Stimulated activated CD4-positive, alpha-beta T cell treated with anti-CD3 and anti-CD28 coated beads, TNF-alpha, amount 100 ng/mL, for 4 hours (primary cell): ENCODE measurements around the gene CCDC32.
A peak's percentile ranks its signal among the peaks of the same experiment; 100 is the strongest.
"Not testable (repeated sequence)": the region's sequence is repeated elsewhere in the genome, so short reads cannot be mapped to it uniquely, and the experiment has no call there.

Experiments
- DNase-seq, 3 experiments: peaks; one replicate each; pipeline ENCODE4 v3.0.0-alpha.2; 2020; ENCODE audit warnings: low read depth in 3 of 3

The CCDC32 gene

DNA sequence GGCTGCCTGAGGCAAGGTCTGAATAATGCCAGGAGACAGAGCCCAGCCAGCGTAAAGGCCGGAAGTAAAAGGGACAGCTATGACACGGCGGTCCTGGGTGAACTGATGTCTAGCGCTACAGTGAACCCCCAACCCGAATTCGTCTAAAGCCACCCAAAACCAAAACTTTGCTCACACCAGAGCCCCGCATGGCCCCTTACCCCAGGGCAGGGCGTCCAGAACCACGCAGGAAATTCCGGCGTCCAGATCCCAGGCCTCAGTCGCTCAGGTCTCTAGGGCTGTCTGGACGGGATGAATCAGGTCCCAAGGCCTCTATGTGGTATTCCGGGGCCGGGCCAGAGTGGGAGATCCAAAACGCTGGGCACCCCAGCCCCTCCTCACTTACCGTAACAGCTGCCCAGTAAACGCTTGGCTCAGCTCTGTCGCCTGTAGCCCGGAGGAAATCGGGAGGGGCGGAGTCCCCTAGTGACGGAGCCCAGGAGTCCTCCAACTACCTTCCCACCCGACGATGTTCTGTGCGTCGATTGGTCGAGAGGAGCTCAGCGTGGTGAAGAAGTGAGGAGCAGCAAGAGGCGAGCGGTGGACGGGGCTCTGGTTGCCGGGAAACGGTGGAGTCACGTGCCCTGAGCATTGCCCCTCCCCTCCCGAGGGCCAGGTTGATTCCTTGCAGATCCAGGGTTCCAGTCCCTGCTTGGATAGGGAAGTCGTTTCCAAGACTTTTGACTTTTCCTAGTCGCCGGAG is at the start of gene CCDC32:
Gene CCDC32, minus strand, starts transcription at position 452 of the 742 bp plus-strand sequence. CDS start 2,027 bp downstream, outside the sequence.
- peak; percentile 86 to 91 (median 90) for DNase-seq

DNA sequence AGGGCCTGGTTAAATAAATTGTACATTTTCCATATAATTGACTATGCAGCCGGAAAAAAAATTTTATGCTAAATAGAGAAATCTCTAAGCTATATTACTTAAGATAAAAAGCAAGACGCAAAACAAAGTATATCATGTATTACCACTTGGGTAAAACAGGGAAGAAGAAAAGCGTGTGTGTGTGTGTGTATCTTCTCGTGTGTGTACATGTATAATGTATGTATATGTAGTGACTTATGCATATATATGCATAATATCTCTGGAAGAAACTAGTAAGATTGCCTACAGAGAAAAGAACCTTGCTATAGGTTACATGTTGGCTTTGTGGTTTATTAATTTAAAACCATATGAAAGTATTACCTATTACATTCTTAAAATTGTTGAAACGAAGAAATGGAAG is 48.2 kb upstream of the CCDC32 start:
- DNase-seq: no peak

DNA sequence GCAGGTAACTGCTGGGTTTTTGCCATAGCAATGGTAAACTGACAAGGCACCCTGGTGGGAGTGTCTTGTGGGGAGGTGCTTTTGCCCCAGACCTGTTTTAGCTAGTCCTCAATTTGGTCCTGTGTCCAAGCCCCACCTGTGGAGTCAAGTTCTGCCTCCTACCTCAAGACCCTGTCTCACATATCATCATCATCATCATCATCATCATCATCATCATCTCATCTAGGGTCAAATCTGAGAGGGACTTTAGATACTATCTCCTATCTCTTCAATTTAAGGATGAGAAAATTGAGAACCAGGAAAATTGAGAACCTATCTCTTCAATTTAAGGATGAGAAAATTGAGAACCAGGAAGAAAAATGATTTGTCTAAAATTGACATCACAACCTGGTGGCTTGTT is 39.1 kb upstream of the CCDC32 start:
- no peak for DNase-seq

GRCh38 chr15:40600956-40601355 is 36.1 kb upstream of the CCDC32 start:
- DNase-seq: no peak

DNA sequence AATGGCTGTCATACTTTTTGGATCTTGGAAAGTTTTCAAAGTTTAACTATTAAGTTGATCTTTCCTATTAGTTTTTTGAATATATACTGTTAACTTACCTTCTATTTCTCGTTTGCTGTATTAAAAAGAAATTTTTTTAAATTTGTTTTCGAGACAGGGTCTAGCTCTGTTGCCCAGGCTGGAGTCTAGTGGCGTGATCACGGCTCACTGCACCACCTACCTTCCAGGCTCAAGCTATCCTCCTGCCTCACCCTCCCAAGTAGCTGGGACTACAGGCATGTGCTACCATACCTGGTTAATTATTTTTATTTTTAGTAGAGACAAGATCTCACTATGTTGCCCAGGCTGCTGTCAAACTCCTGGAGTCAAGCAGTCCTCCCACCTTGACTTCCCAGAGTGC is 33.8 kb upstream of the CCDC32 start:
- DNase-seq: no peak

DNA sequence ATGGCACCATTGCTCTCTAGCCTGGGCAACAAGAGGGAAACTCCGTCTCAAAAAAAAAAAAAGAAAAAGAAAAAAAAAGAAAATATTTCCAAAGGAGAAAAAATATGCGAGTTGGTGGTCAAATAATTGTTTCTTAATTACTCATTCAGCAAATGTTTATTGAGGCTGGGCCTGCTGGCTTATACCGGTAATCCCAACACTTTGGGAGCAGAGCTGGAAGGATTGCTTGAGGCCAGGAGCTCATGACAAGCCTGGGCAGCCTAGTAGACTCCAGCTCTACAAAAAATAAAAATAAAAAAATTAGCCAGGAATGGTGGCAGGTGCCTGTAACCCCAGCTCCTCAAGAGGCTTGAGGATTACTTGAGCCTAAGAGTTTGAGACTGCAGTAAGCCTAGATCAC is 33.3 kb upstream of the CCDC32 start:
- no peak for DNase-seq

DNA sequence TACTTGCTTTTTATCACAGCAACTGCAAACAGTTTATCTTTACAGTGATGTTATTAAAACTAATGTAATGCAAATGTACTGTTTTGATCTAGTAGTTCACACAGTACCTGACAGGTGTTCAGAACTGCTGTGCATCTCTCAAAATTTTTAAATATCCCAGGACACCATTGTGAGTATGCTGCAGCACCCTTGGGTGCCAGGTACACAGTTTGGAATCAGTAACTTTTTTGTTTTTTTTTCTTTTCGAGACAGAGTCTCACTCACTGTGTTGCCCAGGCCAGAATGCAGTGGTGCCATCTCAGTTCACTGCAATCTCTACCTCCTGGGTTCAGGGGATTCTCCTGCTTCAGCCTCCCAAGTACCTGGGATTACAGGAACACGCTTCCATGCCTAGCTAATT is 32.2 kb upstream of the CCDC32 start:
- DNase-seq: no peak

- DNase-seq: no peak
Observed at GRCh38 chr15:40595773-40596172, 30.9 kb upstream of the CCDC32 start.

GRCh38 chr15:40595219-40595618 is 30.4 kb upstream of the CCDC32 start:
- no peak for DNase-seq

GRCh38 chr15:40594429-40594836 is 29.6 kb upstream of the CCDC32 start:
- no peak for DNase-seq

- peak; percentile 72 to 79 (median 75) for DNase-seq
Observed at GRCh38 chr15:40593588-40594428, 29.0 kb upstream of the CCDC32 start, which contains the start of gene KNL1. Gene KNL1, plus strand, starts transcription at chr15:40594249. Its CDS starts 8,683 bp downstream, at chr15:40602932.

DNA sequence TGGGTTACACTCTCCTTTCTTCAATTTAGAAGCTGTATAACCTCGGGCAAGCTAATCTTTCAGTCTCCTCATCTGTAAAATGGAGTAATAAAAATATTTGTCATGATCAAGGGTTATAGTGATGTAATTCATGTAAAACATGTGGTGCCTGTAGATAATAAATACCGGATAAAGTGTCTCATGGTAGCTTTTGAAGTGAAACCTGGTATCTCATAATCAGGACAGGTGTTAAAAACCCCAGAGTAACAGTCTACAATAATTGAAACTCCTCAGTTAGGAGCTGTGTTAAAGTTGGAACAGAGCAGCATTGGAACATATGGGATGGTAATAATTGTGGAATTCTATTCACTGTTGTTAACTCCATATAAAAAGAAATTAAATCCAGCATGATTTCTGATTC is 28.3 kb upstream of the CCDC32 start:
- no peak for DNase-seq

DNA sequence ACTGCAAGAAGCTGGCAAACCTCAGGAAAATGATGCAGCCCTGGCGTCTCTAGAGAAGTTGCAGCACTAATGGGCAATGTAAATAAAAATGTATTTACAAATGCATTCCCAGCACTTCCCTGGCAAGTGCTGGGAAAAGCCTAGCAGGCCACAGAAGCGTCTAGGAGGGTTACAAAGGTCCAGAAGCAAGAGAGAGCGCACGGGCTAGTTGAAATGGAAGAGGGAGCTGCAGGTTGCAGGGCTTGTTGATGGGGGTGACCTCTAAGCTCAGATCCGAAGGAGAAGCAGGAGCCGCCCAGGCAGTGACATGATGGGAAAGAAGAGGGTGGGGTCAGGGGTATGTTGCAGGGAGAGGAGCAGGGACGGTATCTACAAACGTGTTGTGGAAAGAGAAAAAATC is 26.5 kb upstream of the CCDC32 start:
- no peak for DNase-seq

- no peak for DNase-seq
Observed at GRCh38 chr15:40590667-40591050, 25.8 kb upstream of the CCDC32 start.

GRCh38 chr15:40584191-40584590 is 19.3 kb upstream of the CCDC32 start:
- no peak for DNase-seq

DNA sequence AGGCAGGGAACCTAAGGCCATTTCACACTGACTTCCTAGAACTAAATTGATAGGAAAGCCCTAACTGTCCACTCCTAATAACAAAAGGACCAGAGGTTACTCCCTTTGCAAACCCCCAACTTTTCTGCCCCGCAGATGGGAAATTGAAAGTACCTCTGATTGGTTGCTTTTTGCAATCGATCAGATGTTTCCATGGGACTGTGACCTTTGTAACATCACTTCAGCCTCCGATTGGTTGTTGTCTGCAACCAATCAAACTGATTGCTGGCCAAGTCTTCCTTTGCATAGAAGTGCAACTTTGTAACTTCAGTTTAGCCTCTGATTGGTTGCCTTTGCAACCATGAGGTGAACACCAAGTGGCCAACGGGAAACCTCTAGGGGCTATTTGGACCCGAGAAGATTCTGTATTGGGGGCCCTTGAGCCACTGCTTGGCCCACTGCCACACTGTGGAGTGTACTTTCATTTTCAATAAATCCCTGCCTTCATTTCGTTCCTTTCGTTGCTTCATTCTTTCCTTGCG is 17.9 kb upstream of the CCDC32 start:
- DNase-seq: no peak

DNA sequence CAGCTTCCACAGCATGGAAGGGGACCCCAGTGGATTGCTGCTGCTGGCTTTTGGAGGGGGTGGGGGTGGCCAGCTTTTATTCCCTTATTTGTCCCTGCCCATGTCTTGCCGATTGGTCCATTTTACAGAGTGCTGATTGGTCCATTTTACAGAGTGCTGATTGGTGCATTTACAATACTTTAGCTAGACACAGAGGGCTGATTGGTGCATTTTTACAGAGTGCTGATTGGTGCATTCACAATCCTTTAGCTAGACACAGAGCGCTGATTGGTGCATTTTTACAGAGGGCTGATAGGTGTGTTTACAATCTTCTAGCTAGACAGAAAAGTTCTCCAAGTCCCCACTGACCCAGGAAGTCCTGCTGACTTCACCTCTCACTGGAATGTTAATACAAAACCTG is 17.0 kb upstream of the CCDC32 start:
- not testable (repeated sequence) for DNase-seq

DNA sequence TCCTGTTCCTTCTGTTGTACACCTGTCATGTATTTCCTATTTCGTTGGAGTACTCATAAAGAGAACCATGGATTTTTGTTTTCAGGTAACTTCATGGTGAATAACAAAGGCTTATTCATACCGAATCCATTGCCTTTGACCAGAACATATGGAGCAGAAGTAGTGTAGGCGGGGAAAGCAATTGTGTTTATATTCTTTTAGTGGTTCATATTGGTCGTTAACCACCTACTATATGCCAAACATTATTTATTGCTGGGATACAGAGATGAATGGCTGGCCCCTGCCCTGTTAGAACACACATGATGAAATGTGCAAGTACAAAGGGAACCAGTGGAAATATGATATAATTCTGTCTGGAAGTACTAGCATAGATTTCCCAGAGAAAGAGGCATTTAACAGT is 14.1 kb upstream of the CCDC32 start:
- DNase-seq: no peak

GRCh38 chr15:40576914-40577313 is 12.1 kb upstream of the CCDC32 start:
- not testable (repeated sequence) for DNase-seq

DNA sequence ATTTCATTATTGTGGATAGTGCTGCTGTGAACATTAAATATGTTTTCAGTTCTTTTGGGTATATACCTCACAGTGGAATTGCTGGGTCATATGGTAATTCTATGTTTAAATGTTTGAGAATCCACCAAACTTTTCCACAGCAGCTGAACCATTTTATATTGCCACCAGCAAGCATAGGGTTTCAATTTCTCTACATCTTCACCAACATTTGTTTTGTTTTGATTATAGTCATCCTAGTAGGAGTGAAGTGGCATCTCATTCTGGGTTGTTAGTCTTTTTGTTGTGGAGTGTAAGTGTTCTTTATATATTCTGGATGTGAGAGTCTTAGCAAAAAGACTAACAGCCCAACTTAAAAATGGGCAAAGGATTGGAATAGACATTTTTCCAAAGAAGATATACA is 10.3 kb upstream of the CCDC32 start:
- no peak for DNase-seq

DNA sequence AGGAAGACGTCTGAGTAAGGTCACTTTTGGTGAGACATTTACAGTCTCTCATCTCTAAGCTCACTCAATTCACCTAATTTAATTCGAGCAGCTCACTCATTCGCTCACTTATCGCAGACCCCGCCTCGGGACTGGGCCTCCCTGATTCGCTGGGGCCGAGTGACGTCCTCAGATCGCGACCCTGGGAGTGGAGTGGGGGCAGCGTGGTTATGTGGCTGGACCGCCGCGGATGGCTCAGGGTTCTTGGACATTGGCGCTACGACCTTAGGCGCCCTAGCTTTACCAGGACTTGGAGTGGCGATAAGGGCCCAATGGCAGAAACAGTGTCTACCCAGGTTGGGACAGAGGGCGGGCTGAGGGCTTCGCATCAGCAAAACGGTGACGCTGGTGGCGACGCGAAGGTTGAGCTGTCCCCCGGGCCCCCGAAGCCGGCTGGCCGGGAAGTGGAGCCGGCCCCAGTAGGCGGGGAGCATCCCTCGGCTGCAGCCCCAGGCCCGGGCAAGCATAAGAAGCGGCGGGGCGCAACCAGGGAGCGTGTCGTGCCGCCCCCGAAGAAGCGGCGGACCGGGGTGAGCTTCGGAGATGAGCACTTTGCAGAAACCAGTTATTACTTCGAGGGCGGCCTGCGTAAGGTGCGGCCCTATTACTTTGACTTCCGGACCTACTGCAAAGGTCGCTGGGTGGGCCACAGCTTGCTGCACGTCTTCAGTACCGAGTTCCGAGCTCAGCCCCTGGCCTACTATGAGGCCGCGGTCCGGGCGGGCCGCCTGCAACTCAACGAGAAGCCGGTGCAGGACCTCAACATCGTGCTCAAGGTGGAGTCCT is 4.5 kb upstream of the CCDC32 start, which contains the start of gene RPUSD2:
Gene RPUSD2, plus strand, starts transcription at position 171 of the 825 bp plus-strand sequence. Its CDS starts 39 bp downstream, at position 210.
- peak; percentile 80 to 89 (median 86) for DNase-seq

GRCh38 chr15:40567111-40567510 is 2.3 kb upstream of the CCDC32 start:
- DNase-seq: no peak
